CD4-positive, alpha-beta T cell treated with Interleukin-15 for 4 hours (primary cell): ENCODE results near the gene TBX6.

ENCODE experiments used
- DNase-seq: peaks from one replicate; pipeline ENCODE4 v3.0.0-alpha.2; 2020; ENCODE audit warnings: low spot score

The TBX6 gene

GRCh38 chr16:30086291-30087140 lies 5.2 kb downstream of the TBX6 start:
- DNase-seq: no peak

- no peak for DNase-seq
These were observed 5.9 kb downstream of the TBX6 start for GRCh38 chr16:30085820-30086219.

- no peak for DNase-seq
These were observed 6.5 kb downstream of the TBX6 start for GRCh38 chr16:30085247-30085646.

GRCh38 chr16:30084816-30085159 lies 6.9 kb downstream of the TBX6 start:
- DNase-seq: no peak

GRCh38 chr16:30084096-30084815 lies 7.5 kb downstream of the TBX6 start:
- DNase-seq: no peak

- DNase-seq: no peak
These were observed 8.3 kb downstream of the TBX6 start for GRCh38 chr16:30083216-30084055.

GRCh38 chr16:30082545-30083090 lies 9.1 kb downstream of the TBX6 start:
- DNase-seq: no peak

- no peak for DNase-seq
These were observed 12.2 kb downstream of the TBX6 start for GRCh38 chr16:30079480-30079879.

GRCh38 chr16:30078744-30079143 lies 13.0 kb downstream of the TBX6 start:
- no peak for DNase-seq

GRCh38 chr16:30077656-30078055 lies 14.1 kb downstream of the TBX6 start:
- no peak for DNase-seq

GRCh38 chr16:30076276-30076791 lies 15.4 kb downstream of the TBX6 start:
- DNase-seq: no peak

- peak; percentile 82 for DNase-seq
These were observed 16.0 kb downstream of the TBX6 start, which contains the start of gene PPP4C for GRCh38 chr16:30075503-30076275. PPP4C (plus strand) TSS chr16:30075994; CDS start chr16:30076378, 384 bp downstream.

GRCh38 chr16:30070490-30070889 lies 21.2 kb downstream of the TBX6 start:
- DNase-seq: no peak

GRCh38 chr16:30069611-30070462 lies 21.9 kb downstream of the TBX6 start:
- no peak for DNase-seq

GRCh38 chr16:30068750-30069610 lies 22.7 kb downstream of the TBX6 start:
- peak; percentile 57 for DNase-seq

- no peak for DNase-seq
These were observed 23.4 kb downstream of the TBX6 start for GRCh38 chr16:30068333-30068732.

GRCh38 chr16:30067584-30067916 lies 24.2 kb downstream of the TBX6 start:
- no peak for DNase-seq

- no peak for DNase-seq
These were observed 24.8 kb downstream of the TBX6 start for GRCh38 chr16:30066761-30067583.
